Suppressor macrophage treated with lipopolysaccharide for 4 hours (primary cell): Measurements from ENCODE around the gene SUSD3.
"Not testable (repeated sequence)": the region's sequence is repeated elsewhere in the genome, so short reads cannot be mapped to it uniquely, and the experiment has no call there.

Experiments used
- DNase-seq: peaks from one replicate; pipeline ENCODE4 v3.0.0-alpha.2; 2020

The SUSD3 gene

GRCh38 chr9:93094658-93095204 lies 36.2 kb downstream of the SUSD3 start:
- DNase-seq, result peak; percentile 91

- DNase-seq, result peak; percentile 100
These were observed 37.0 kb downstream of the SUSD3 start for GRCh38 chr9:93095205-93096130.

- peak; percentile 50 for DNase-seq
These were observed 37.8 kb downstream of the SUSD3 start, which contains the start of gene CARD19 for GRCh38 chr9:93096131-93096802. CARD19 (plus strand) TSS chr9:93096217; CDS start chr9:93096346, 129 bp downstream.

GRCh38 chr9:93096811-93097382 lies 38.4 kb downstream of the SUSD3 start:
- peak; percentile 10 for DNase-seq

- no peak for DNase-seq
These were observed 39.2 kb downstream of the SUSD3 start for GRCh38 chr9:93097511-93098201.

- DNase-seq, result peak; percentile 93
These were observed 39.9 kb downstream of the SUSD3 start for GRCh38 chr9:93098236-93098946.

- no peak for DNase-seq
These were observed 41.2 kb downstream of the SUSD3 start for GRCh38 chr9:93099551-93100275.

- no peak for DNase-seq
These were observed 41.8 kb downstream of the SUSD3 start for GRCh38 chr9:93100276-93100636.

- not testable (repeated sequence) for DNase-seq
These were observed 42.6 kb downstream of the SUSD3 start for GRCh38 chr9:93101086-93101485.

- DNase-seq, result no peak
These were observed 47.1 kb downstream of the SUSD3 start for GRCh38 chr9:93105620-93106019.

GRCh38 chr9:93107151-93107824 lies 48.8 kb downstream of the SUSD3 start:
- no peak for DNase-seq

- no peak for DNase-seq
These were observed 49.3 kb downstream of the SUSD3 start for GRCh38 chr9:93107825-93108161.

- DNase-seq, result peak; percentile 36
These were observed 50.0 kb downstream of the SUSD3 start for GRCh38 chr9:93108291-93109041.

GRCh38 chr9:93110311-93110855 lies 51.9 kb downstream of the SUSD3 start:
- DNase-seq, result no peak

GRCh38 chr9:93111001-93111370 lies 52.5 kb downstream of the SUSD3 start:
- no peak for DNase-seq

GRCh38 chr9:93111371-93112115 lies 53.0 kb downstream of the SUSD3 start:
- peak; percentile 71 for DNase-seq

GRCh38 chr9:93112116-93112863 lies 53.8 kb downstream of the SUSD3 start:
- peak; percentile 73 for DNase-seq

GRCh38 chr9:93112864-93113389 lies 54.4 kb downstream of the SUSD3 start:
- no peak for DNase-seq
